GM19468 (cell line): Measurements from ENCODE around the gene GALNT13.

Source experiments
- ATAC-seq: cut with Tn5 transposase; IDR thresholded peaks from one replicate; pipeline ENCODE4 v1.9.1; 2021; ENCODE audit warnings: mild to moderate bottlenecking, moderate library complexity, moderate number of reproducible peaks; ENCODE audit not compliant: unreplicated experiment; ENCODE audit errors: extremely low read depth

The GALNT13 gene

DNA sequence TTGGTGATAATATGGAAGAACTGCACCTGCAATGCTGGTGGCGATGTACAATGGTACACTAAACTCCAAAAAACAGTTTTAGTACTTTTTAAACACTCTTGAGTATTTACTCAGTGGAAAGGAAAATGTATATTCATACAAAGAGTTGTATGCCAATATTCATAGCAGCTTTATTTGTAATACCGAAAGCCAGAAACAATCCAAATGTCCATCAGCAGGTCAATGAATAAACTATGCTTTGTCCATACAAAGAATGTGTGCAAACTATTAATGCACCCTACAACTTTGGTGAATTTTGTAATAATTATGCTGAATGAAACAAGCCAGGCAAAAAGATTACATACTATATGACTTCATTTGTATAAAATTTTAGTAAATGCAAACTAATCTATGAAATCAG lies 396.3 kb downstream of the GALNT13 start:
- ATAC-seq = no peak

DNA sequence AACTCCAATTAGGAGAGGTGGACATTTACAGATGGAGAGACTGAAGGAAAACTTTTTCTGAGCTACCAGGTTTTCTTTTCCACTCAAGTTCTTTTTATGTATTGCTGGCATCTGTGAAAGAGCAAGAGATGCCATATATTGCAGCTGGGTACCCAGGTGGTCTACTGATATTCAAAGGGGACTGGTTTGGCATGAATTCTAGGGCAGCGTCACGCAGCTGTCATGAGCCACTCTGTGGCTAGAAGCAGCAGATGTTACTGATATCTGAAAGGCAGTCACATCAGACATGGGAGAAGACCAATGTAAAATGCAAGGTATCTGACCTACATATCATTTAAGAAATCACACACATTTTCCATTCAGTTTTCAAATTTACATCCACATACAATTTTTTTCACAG lies 408.8 kb downstream of the GALNT13 start:
- no peak for ATAC-seq

DNA sequence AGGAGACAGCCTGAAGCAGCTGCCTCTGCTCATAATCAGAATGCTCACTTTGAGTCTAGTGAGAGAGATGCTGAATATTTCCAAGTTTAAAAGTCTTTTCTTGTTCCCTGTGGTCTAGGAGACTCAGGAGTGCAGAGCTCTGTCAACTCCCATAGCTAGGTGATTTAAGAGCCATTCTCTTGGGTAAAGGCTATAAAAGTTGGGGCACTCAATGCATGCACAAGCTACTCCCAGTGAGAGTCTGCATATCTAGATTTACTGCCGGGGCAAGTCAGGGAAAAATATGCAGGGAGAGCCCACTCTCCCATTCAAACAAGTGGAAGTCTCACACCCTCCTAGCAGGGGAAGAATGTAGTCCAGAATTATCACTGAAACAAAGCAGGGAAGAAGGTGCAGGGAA lies 418.1 kb downstream of the GALNT13 start:
- ATAC-seq = no peak

DNA sequence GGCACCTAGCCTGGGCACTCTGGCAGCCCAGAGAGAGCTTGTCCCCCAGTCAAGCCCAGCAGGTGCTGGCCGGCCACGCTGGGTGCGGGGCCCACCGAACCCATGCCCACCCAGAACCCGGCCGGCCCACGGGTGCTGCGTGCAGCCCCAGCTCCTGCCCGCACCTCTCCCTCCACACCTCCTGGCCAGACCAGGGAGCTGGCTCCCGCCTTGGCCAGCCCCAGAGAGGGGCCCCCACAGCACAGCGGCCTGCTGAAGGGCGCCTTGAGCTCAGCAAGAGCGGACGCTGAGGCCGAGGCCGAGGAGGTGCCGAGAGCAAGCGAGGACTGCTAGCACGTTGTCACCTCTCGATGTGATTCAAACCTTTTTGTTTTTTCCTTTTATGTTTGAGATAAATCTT lies 419.8 kb downstream of the GALNT13 start:
- no peak for ATAC-seq

DNA sequence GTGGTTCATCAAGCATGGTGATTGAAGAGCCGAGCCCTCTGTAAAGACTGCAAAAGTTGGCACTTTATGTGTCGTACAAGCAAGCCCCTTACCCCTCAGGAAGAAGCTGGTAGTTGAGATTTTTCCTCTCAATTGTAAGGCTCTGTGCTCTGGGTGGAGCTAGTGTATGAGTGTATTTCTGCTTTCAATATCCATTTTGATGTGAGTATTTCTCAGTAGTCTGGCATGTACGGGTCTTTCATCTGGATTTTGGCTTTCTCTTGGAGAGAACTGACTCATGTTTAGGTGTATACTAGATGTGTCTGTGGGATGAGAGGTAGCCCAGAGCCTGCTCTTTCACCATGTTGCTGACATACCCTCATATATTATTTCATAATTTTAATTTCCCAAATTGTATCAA lies 420.2 kb downstream of the GALNT13 start:
- ATAC-seq = no peak

DNA sequence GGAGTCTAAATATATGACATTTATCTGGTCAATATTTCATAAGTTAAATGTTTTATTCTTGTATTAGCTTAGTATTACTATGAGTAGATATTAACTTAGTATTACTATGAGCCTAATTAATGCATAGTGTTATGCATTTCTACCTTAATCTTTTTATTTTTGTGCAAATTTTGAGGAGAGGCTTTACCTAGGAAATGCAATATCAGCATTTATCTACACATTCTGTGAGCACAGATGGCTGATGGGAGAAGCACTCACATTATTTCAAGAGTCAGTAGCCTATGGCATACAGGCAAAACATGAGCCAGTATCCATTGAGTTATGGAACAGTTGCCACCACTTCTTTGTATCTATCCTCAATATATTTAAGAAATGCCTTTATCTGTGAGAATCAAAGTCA lies 422.1 kb downstream of the GALNT13 start:
- ATAC-seq = no peak

DNA sequence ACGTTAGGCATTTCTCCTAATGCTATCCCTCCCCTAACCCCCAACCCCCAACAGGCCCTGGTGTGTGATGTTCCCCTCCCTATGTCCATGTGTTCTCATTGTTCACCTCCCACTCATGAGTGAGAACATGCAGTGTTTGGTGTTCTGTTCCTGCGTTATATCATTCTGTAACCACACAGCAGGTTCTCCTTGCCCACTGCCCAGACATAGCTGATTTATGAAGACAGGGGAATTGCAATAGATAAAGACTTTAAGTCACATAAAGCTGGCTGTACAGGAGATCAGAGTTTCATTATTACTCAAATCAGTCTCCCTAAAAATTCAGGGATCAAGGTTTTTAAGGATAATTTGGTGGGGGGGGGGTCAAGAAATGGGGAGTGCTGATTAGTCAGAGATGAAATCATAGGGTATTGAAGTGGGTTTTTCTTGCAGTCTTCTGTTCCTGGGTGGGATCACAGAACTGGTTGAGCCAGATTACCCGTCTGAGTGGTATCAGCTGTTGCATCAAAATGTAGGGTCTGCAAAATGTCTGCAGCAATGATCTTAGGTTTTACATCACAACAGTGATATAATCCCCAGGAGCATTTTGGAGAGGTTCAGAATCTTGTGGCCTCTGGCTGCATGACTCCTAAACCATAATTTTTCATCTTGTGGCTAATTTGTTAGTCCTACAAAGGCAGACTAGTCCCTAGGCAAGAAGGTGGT lies 434.7 kb downstream of the GALNT13 start:
- no peak for ATAC-seq

DNA sequence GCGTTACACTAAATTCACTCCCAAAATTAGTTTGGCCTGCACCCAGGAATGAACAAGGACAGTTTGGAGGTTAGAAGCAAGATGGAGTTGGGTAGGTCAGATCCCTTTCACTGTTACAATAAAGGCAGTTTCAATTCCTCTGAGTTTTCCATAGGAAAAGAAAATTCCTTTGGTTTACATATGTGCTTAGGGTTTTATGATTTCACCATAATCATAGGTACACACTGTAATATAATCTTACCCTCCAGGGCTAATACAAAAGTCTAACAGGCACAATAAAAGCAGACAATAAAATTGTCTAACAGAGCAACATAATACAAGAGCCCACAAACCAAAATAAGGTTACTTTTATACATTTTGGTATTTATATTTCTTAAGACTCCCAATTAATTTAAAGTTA lies 435.3 kb downstream of the GALNT13 start:
- ATAC-seq = no peak

DNA sequence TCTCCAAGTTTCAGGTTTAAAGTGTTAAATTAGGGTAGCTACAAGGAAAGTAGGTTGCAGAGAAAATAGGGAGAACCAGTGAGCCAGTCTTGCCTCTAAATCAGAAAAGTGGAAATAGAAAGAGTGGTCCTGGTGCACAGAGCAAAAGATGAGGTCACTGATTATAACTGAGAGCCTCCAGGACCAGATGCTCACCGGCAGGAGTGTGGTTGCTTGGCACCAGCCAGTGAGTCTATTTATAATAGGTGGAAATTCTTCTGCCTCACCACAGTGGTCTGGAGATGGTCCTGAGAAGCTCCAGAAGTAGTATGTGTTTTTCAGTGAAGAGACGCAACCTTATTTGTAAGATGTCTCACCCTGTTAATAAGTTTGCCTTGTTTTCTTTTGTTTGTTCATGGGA lies 452.9 kb downstream of the GALNT13 start:
- ATAC-seq = no peak

DNA sequence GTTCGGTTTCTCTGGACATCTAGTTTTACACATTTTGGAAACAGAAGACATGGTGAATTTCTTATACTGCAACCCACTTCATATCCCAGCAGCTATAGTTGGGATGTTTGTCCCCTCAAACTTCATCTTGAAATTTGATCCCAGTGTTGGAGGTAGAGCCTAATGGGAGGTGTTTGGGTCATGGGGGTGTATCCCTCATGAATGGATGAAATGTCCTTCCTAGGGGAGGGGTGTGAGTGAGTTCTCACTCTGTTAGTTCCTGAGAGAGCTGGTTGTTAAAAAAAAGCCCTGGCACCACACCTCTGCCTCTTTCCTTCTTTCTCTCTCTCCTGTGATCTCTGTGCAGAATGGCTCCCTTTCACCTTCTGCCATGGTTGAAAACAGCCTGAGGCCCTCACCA lies 457.8 kb downstream of the GALNT13 start:
- no peak for ATAC-seq

DNA sequence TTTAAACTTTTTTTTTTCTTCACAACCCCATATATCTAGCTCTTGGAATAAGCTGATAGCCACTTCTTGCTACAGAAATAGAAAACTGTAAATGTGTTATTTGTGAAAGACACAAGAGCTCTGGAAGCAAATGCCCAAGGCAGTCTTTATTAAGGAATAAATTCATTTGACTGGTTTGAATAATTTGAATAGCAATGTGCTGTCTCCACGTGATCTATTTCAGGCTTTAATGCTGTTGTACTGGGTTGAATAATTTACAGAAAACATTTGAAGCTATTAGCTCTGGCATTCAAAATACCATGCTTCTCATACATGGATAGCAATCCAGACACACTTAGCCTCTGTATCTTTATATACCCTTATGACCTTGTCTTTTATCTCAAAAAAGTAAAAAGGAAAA lies 460.1 kb downstream of the GALNT13 start:
- ATAC-seq = no peak

DNA sequence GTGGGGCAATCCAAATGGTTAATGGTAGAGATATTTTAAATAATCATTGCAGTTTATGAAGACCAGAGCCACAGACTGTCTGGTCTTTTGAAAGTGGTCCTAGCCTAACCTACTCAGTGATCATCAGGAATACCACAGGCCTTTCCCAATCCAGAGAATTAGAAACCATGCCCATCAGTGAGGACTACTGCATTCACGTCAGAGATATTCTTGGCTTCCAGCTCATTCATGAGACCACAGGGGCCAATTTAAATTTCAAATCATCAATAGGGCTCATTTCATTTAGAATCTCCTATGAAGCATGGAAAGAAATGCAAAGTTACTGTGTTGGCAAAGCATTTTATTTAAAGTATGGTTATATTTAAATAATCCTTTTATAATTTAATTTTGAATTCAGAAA lies 464.5 kb downstream of the GALNT13 start:
- ATAC-seq = no peak

DNA sequence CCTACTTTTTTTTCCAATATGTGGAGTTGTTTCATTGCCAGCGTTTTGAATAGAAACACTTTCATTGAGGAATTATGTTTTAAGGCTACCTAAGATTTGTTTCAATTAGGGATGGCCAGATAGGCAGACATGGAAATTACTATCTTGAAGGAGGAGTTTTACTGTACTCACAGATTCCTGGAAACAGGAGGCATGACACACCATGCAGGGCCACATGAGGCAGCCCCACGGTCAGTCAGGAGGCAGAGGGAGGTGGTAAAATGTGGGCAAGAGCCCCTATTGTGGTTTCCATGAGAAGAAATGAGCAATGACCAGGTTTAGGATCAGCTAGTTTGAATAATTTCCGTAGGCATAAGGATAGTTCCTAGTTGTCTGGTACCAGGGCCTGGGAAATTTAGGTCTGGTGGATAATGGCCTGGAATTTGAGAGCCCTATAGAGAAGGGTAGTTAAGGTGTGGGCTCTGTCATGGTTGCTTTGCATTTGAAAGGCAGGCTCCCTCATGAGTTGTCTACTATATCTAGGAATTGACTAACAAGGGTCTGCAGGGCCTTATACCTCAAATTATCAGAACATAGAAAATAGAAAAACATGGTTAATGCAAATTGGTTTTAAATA lies 466.7 kb downstream of the GALNT13 start:
- ATAC-seq = no peak

DNA sequence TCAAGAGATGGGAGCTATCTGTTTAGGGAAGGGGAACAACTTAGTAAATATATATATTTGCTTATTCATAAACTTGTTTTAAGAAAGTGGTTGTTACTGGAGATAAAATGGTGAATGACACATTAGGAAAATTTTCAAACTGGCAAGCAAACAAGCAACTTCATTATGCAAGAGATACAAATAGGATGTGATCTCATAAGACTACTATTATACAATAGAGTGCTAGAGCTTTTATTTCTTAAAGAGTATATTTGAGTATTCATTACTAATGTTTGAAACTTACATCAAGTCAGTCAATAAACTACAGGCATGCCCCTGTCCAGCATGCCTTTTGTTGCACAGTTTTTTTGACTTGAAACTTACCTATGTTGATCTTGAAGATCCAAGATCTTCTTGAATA lies 471.6 kb downstream of the GALNT13 start:
- ATAC-seq = no peak

DNA sequence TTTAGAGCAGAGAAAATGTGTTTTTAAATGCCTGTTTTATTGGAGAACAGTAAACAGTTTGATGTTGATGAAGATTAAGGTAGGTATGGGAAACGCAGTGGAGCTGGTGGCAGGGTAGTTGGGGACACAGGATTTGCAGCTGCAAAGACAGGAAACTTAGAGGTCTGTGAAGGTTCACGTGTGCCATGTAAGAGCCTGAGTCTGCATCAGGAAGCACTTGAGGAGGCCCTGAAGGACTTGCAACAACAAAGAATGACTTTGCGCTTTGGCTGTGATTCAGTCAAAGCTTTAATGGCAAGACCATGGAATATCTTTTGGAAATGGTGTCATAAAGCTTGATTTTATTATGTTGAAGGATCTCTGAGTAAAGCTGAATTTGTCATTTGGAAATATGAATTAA lies 479.2 kb downstream of the GALNT13 start:
- no peak for ATAC-seq

DNA sequence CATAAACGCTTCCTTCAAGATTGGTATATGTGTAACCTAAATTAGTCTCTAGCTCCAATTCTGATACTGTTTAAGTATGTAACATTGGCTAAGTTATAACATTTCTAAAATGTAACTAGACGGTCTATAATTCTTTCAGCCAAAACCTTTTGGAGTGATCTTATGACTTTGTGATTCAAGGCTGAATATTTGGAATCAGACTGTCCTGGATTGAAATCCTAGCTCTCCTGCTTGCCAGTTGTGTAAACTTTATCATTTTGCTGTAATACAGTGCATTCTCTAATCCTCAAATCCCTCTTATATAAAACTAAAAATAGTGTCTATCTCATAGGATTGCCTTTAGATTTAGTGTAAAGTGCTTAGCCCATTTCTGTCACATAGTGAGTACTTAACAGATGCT lies 489.6 kb downstream of the GALNT13 start:
- ATAC-seq = no peak

DNA sequence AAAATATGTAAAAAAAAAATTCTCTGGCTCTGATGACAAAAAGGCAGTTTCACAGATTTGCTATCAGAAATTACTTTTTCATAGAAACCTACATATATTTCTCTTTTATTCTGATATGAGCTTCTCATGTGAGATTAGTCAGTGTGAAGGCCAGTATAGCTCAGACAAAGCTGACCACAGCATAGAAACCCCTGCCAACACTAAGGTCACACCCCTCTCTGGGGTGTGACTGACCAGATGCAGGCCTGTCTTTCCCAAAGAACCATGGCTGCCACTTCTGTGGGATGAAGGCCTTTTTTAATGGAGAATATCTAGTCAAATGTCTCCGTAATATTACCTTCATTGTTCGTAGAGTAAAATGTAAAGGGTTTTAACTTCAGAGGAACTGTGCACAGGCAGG lies 496.4 kb downstream of the GALNT13 start:
- no peak for ATAC-seq

DNA sequence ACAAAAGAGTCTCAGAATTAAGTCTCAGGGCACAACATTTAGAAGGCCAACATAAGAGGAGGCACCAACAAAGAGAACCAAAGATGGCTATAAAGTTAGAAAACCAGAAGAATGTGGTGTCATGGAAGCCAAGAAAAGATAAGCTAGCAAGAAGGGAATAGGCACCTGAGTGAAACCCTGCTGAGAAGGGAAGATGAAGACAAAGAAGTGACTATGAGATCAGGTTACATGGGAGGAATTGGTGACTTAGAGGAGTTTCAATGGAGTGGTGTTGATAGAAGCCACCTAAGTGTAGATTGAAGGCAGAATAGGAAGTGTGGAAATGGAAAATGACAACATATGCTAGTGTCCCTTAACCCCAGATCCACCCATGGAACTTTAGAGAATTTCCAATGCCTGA lies 499.2 kb downstream of the GALNT13 start:
- no peak for ATAC-seq

DNA sequence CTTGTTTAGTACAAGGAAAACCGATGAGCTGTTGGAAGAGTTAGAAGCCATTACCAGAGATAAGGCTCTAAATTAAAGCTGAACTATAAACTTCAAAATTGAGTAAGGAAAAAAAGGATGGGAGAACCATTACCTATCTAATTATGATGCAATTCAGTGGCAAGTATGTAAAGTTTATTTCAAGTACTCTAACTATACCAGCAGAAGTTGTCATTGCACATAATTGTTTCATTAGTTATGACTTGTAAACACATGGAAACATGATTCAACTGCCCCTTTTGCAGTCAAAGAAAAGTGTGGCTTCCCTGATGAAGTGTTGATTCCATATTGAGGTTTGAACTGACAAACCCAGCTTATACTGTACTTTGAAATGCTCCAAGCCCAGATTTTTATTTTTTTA lies 502.7 kb downstream of the GALNT13 start:
- no peak for ATAC-seq

DNA sequence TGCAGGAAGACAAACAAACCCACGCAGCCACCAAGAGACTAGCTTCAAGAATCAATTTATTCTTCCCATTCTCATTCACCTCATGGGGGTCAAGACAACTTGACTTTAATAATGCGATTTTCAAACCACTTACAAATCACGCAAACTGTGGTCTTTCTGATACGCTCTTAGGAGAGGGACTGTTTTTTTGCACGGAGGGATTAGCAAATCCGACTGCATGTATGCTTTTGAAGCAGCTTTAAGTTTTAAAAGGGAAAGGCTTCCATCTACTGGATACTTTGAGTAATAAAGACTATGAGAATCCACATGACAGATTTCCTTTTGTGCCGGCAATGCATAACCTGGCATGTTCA lies 503.8 kb downstream of the GALNT13 start:
- ATAC-seq = no peak

DNA sequence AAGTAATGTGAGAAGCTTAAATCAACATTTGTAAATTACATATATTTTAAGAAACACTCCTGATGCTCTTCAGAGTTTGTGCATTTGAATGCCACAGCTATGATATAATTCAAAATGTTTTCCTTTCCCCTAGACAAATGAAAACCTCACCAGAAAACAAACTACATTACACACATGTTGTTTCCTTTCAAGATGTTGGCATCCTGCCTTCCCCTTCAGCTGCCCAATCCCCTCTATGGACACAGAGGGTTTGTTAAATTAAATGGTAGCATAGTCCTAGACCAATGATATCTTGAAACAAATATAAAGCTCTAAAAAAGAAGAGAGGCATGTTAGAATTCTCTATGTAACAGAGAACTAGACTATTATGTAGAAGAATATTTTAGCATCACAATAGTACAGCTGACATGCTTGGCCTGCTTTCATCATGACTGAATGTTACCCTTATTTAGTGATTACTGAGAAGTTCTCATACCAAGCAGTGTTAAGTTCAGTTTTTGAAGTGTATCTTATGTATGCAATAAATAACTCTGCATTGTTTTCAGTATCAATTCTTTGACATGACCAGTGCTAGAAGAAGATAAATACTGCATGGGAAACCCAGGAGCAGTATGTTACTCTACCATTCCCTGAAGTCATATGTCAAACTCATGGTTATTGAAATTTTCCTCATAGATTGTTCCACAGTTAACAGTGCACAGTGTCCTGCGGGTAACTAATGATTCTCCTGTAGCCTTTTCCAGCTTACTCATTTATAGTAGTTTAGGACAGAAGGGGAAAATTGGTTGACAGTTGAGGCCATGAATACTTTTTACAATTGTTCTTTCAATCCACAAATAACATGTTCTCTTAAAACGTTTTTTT lies 510.4 kb downstream of the GALNT13 start:
- no peak for ATAC-seq
